Suprapubic skin (tissue), 4 donors: ENCODE measurements around the gene EIF4A3. TPM values are rescaled to one million over a fixed set of nuclear protein-coding genes. Genes with fewer than 3 reads are reported as not detected.

Experiments used
- DNase-seq, 2 donors: peaks; one replicate each; pipeline ENCODE4 v3.0.0-alpha.2; 2019; ENCODE audit warnings: low spot score in 2 of 2
- H3K27ac ChIP-seq: fragments of 200-600 bp; sonication (generic); one replicate; pipeline ENCODE4 v1.5.1; 2019
- H3K27me3 ChIP-seq: fragments of 200-600 bp; sonication (generic); one replicate; pipeline ENCODE4 v1.5.1; 2019
- H3K36me3 ChIP-seq: fragments of 200-600 bp; sonication (generic); one replicate; pipeline ENCODE4 v1.5.1; 2019
- H3K4me1 ChIP-seq: fragments of 200-600 bp; sonication (generic); one replicate; pipeline ENCODE4 v1.5.1; 2019
- H3K4me3 ChIP-seq: fragments of 200-600 bp; sonication (generic); one replicate; pipeline ENCODE4 v1.5.1; 2019; ENCODE audit warnings: mild to moderate bottlenecking
- H3K9me3 ChIP-seq: fragments of 200-600 bp; sonication (generic); one replicate; pipeline ENCODE4 v1.5.1; 2019
- EP300 ChIP-seq: sonication (generic); formaldehyde crosslinking; IDR thresholded peaks from one replicate; pipeline ENCODE4 v1.6.1; 2017; ENCODE audit warnings: antibody characterized with exemption
- POLR2A ChIP-seq, 2 donors: fragments of 450-650 bp; IDR thresholded peaks; one replicate each; pipeline ENCODE4 v1.6.1; 2017; ENCODE audit warnings: antibody characterized with exemption in 2 of 2, mild to moderate bottlenecking in 2 of 2, moderate library complexity in 2 of 2
- POLR2AphosphoS5 ChIP-seq, 3 donors: sonication (generic); formaldehyde crosslinking; IDR thresholded peaks; one replicate each; pipeline ENCODE4 v1.6.1; 2017; ENCODE audit warnings: antibody characterized with exemption in 3 of 3
- WGBS: methylation state at CpG from one replicate; pipeline ENCODE4 v1.1.5; 2018; 5-methylcytosine and 5-hydroxymethylcytosine counted together
- total RNA-seq, 4 donors: library from RNA; depleted of rRNA; stranded (reverse); fragments of >200 nt; gene quantifications; one replicate each; pipeline ENCODE4 v1.1.0, GENCODE V29; 2016
- TF ChIP-seq, protein P1 (sequence below), 2 donors: fragments of 200-600 bp in 1 of 2; fragments of 450-650 bp in 1 of 2; sonication (generic) in 1 of 2; IDR thresholded peaks; one replicate each; pipeline ENCODE4 v1.5.1; 2016 to 2019; ENCODE audit warnings: antibody characterized with exemption in 2 of 2, mild to moderate bottlenecking in 1 of 2, moderate library complexity in 1 of 2

EIF4A3 gene
- total RNA-seq, 4 donors from 2014 or later, result 59.8 to 69.2 (median 65.7) TPM

DNA sequence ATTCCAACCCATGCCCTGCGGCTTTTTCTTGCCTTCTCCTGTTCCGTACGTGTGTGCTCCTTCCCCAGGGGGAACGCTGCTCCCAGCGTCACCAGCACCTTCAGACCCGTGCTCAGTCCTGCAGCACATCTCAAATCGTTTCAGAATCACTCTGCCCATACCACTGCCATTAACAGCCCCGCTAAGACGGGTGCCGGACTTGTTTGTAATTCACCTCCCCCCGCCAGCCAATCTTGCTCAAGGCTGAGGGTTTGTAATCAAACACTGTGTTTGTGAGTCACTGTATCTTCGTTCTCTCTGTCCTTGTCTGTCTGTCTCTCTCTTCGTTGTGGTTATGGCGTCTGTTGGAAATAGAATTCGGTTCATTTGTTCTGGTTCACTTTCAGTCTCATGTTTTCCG is 40.2 kb upstream of the EIF4A3 start:
- peaks cover 34% of the 10 kb centered on the region for H3K4me1 ChIP-seq
- no peak for DNase-seq
- H3K4me3 ChIP-seq, result peak overlapping the region; percentile 37
- peaks cover 4% of the 10 kb centered on the region for H3K36me3 ChIP-seq
- 51% methylated on average over 16 of the region's 16 CpGs for WGBS
- H3K9me3 ChIP-seq, result no peaks in the 10 kb centered on the region
- H3K27ac ChIP-seq, result peak overlapping the region; percentile 77
- no peak for TF ChIP-seq POLR2A (IDR thresholded peaks at IDR 0.05)
- TF ChIP-seq, protein P1, sequence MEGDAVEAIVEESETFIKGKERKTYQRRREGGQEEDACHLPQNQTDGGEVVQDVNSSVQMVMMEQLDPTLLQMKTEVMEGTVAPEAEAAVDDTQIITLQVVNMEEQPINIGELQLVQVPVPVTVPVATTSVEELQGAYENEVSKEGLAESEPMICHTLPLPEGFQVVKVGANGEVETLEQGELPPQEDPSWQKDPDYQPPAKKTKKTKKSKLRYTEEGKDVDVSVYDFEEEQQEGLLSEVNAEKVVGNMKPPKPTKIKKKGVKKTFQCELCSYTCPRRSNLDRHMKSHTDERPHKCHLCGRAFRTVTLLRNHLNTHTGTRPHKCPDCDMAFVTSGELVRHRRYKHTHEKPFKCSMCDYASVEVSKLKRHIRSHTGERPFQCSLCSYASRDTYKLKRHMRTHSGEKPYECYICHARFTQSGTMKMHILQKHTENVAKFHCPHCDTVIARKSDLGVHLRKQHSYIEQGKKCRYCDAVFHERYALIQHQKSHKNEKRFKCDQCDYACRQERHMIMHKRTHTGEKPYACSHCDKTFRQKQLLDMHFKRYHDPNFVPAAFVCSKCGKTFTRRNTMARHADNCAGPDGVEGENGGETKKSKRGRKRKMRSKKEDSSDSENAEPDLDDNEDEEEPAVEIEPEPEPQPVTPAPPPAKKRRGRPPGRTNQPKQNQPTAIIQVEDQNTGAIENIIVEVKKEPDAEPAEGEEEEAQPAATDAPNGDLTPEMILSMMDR (IDR thresholded peaks at IDR 0.05), result no peak
- TF ChIP-seq EP300, result no peak
- TF ChIP-seq POLR2AphosphoS5 (IDR thresholded peaks at IDR 0.05), result no peak
- no peaks in the 10 kb centered on the region for H3K27me3 ChIP-seq

DNA sequence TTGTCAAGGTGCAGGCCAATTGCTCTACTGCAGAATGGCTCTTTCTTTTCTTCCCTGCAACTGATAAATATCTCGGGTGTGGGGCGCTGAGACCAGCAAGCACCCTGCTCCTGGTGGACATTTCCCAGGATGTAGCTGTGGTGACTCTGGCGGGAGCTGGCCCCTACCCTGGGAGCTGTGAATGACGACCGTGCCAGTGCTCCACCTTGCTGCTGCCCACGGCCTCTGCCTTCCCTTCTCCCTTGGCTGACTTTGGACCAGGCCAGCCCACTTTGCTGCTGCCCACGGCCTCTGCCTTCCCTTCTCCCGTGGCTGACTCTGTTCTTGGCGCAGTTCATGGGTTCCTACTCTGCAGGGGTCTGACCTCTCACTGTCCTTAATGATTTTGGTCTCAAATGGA is 39.0 kb upstream of the EIF4A3 start:
- 90% methylated on average over 9 of the region's 9 CpGs for WGBS
- no peaks in the 10 kb centered on the region for H3K27me3 ChIP-seq
- no peaks in the 10 kb centered on the region for H3K9me3 ChIP-seq
- H3K27ac ChIP-seq, result no peak overlapping the region
- DNase-seq, result no peak
- peaks cover 4% of the 10 kb centered on the region for H3K36me3 ChIP-seq
- peaks cover 23% of the 10 kb centered on the region for H3K4me1 ChIP-seq
- no peak overlapping the region for H3K4me3 ChIP-seq
- TF ChIP-seq EP300, result no peak
- TF ChIP-seq, protein P1 (IDR thresholded peaks at IDR 0.05), result no peak
- TF ChIP-seq POLR2AphosphoS5 (IDR thresholded peaks at IDR 0.05), result no peak
- TF ChIP-seq POLR2A (IDR thresholded peaks at IDR 0.05), result no peak

DNA sequence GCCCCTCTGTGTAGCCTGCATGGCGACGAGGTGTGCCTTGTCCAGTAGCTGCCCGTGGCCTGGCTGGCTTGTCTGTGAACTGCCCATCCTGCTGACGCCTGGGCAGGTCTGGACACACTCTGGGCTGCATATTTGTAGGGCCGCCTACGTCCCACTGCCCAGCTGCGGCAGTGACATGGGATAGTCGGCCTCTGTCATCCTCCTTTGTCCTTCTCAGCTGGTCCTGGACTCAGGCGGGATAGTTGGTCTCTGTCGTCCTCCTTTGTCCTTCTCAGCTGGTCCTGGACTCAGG is 37.4 kb upstream of the EIF4A3 start:
- H3K27me3 ChIP-seq, result no peaks in the 10 kb centered on the region
- WGBS, result 90% methylated on average over 10 of the region's 10 CpGs
- H3K27ac ChIP-seq, result no peak overlapping the region
- no peaks in the 10 kb centered on the region for H3K9me3 ChIP-seq
- H3K36me3 ChIP-seq, result peaks cover 4% of the 10 kb centered on the region
- no peak for DNase-seq
- peaks cover 19% of the 10 kb centered on the region for H3K4me1 ChIP-seq
- no peak overlapping the region for H3K4me3 ChIP-seq
- TF ChIP-seq POLR2AphosphoS5 (IDR thresholded peaks at IDR 0.05) (no peak), POLR2A (IDR thresholded peaks at IDR 0.05) (no peak), EP300 (no peak)
- TF ChIP-seq, protein P1 (IDR thresholded peaks at IDR 0.05), result no peak

GRCh38 chr17:80183581-80184422 is 36.9 kb upstream of the EIF4A3 start:
- 85% methylated on average over 14 of the region's 26 CpGs for WGBS
- H3K9me3 ChIP-seq, result no peaks in the 10 kb centered on the region
- no peak overlapping the region for H3K27ac ChIP-seq
- H3K36me3 ChIP-seq, result peaks cover 4% of the 10 kb centered on the region
- TF ChIP-seq, protein P1 (IDR thresholded peaks at IDR 0.05), result no peak
- TF ChIP-seq POLR2A (IDR thresholded peaks at IDR 0.05) (no peak), EP300 (no peak), POLR2AphosphoS5 (IDR thresholded peaks at IDR 0.05) (no peak)
- H3K4me1 ChIP-seq, result peaks cover 19% of the 10 kb centered on the region
- DNase-seq, result no peak
- no peaks in the 10 kb centered on the region for H3K27me3 ChIP-seq
- no peak overlapping the region for H3K4me3 ChIP-seq

DNA sequence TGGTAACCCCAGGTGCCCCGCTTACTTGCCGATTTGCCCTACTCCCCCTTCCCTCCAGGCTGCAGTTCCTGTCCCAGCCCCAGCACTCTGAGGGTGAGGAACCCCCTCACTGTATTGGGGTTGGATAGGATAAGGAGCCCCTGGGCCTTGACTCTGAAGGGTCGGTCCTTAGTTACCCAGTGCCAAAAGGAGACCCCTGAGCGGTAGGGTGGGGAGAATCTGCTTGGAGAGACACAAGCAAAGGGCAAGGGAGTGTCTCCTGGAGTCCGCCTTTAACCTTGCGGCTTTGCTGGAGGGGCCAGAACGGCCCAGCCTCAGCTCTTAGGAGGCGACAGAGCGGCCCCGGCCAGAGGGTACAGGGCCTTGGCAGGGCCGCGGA is 35.9 kb upstream of the EIF4A3 start:
- Histone ChIP-seq H3K27ac (no peak overlapping the region), H3K36me3 (peaks cover 4% of the 10 kb centered on the region), H3K9me3 (no peaks in the 10 kb centered on the region), H3K4me3 (no peak overlapping the region), H3K27me3 (no peaks in the 10 kb centered on the region), H3K4me1 (peaks cover 13% of the 10 kb centered on the region)
- DNase-seq, result no peak
- WGBS, result 89% methylated on average over 11 of the region's 12 CpGs
- TF ChIP-seq POLR2A (IDR thresholded peaks at IDR 0.05) (no peak), POLR2AphosphoS5 (IDR thresholded peaks at IDR 0.05) (no peak), EP300 (no peak)
- TF ChIP-seq, protein P1 (IDR thresholded peaks at IDR 0.05), result no peak
